Transverse colon (tissue), 4 donors: ENCODE results near the gene PLBD2. TPM values are rescaled to one million over a fixed set of nuclear protein-coding genes. Genes with fewer than 3 reads are reported as not detected.

Source experiments
- DNase-seq: peaks from one replicate; pipeline ENCODE4 v3.0.0-alpha.2; 2019
- H3K27ac ChIP-seq, 4 donors: fragments of 200-600 bp; sonication (generic); 2 replicates each; pipeline ENCODE4 v1.5.1; 2016 to 2018; ENCODE audit warnings: inconsistent platforms in 4 of 4
- H3K27me3 ChIP-seq: fragments of 200-600 bp; sonication (generic); 2 replicates; pipeline ENCODE4 v1.5.1; 2017; ENCODE audit warnings: inconsistent platforms
- H3K36me3 ChIP-seq, 4 donors: fragments of 200-600 bp; sonication (generic); 2 replicates each; pipeline ENCODE4 v1.5.1; 2017 to 2019; ENCODE audit warnings: inconsistent platforms in 4 of 4
- H3K4me1 ChIP-seq, 4 donors: fragments of 200-600 bp; sonication (generic); 2 replicates each; pipeline ENCODE4 v1.5.1; 2017 to 2020; ENCODE audit warnings: inconsistent platforms in 4 of 4
- H3K4me3 ChIP-seq, 4 donors: fragments of 200-600 bp; sonication (generic); 1 replicate in 1 of 4; 2 replicates in 3 of 4; pipeline versions ENCODE4 v1.5.1 to v1.6.1; 2017 to 2019; ENCODE audit warnings: inconsistent platforms in 4 of 4
- H3K9me3 ChIP-seq, 2 donors: fragments of 200-600 bp; sonication (generic); 2 replicates each; pipeline ENCODE4 v1.5.1; 2017 to 2019; ENCODE audit warnings: inconsistent platforms in 2 of 2
- EP300 ChIP-seq: sonication (generic); formaldehyde crosslinking; IDR thresholded peaks from one replicate; pipeline ENCODE4 v1.6.1; 2017; ENCODE audit warnings: antibody characterized with exemption, low read depth
- POLR2A ChIP-seq: fragments of 450-650 bp; IDR thresholded peaks from one replicate; pipeline ENCODE4 v1.6.1; 2016; ENCODE audit warnings: antibody characterized with exemption, mild to moderate bottlenecking, moderate library complexity
- POLR2AphosphoS5 ChIP-seq, 3 donors: sonication (generic); formaldehyde crosslinking; IDR thresholded peaks; one replicate each; pipeline ENCODE4 v1.6.1; 2016; ENCODE audit warnings: antibody characterized with exemption in 3 of 3
- WGBS, 2 donors: methylation state at CpG; one replicate each; pipeline ENCODE4 v1.1.5; 2018; ENCODE audit warnings: low coverage in 1 of 2; 5-methylcytosine and 5-hydroxymethylcytosine counted together
- in situ Hi-C, 4 donors: fragments of 200-750 bp; cut with MboI; loops; one replicate each; pipeline versions ENCODE4 v1.15.0 to v1.15.1; 2017; ENCODE audit warnings: low sequenced_read_pairs in 3 of 4, low pct_ligation_motif_present in 1 of 4, low pct_unique_long_range_greater_than_20kb in 1 of 4
- intact Hi-C: fragments of 100-400 bp; cut with DNase I; formaldehyde crosslinking; loops from one replicate; pipeline ENCODE4 v1.15.1; 2023; ENCODE audit warnings: low total_unique reads
- total RNA-seq, 4 donors: library from RNA; depleted of rRNA; stranded (reverse); fragments of >200 nt; gene quantifications; one replicate each; pipeline ENCODE4 v1.1.0, GENCODE V29; 2016
- TF ChIP-seq, protein P1 (sequence below), 5 experiments: fragments of 200-600 bp in 3 of 5; fragments of 450-650 bp in 2 of 5; sonication (generic) in 3 of 5; IDR thresholded peaks; 1 replicate in 2 of 5; 2 replicates in 3 of 5; pipeline ENCODE4 v1.5.1; 2016 to 2017; ENCODE audit warnings: antibody characterized with exemption in 5 of 5, inconsistent platforms in 3 of 5, mild to moderate bottlenecking in 2 of 5, moderate library complexity in 1 of 5

PLBD2 gene
- total RNA-seq, 4 donors from 2014 or later: 12.3 to 27.5 (median 19.0) TPM

GRCh38 chr12:113334786-113335539, 23.4 kb upstream of the PLBD2 start, which contains the start of gene SLC8B1:
Gene SLC8B1 (minus strand): TSS chr12:113335109. CDS start chr12:113332878, 2,231 bp downstream.
- WGBS, 2 donors: 1 to 13% methylated on average over 3 to 36 of the region's 62 CpGs
- in situ Hi-C loops: loop anchor here in 1 of 4 donors (25.0 kb wide), 1 partner anchor 148 kb away; the partner anchor contains the start of genes DDX54 and RITA1
- intact Hi-C loops: no loop called here
- Histone ChIP-seq H3K4me3 (peak within 1 kb of the TSS; percentile 20 to 93 (median 76)), H3K36me3 (no peaks in the 10 kb centered on the region), H3K9me3 (no peaks in the 10 kb centered on the region), H3K27me3 (no peaks in the 10 kb centered on the region), H3K27ac (peak within 1 kb of the TSS; percentile 78 to 92 (median 86)), H3K4me1 (peaks cover 0 to 23% (median 20%) of the 10 kb centered on the region in 4 donors)
- peak; percentile 92 for DNase-seq
- TF ChIP-seq POLR2AphosphoS5 (IDR thresholded peaks at IDR 0.05) (peak; percentile 91 to 98 (median 97)), POLR2A (peak; percentile 95), EP300 (no peak)
- TF ChIP-seq, protein P1, sequence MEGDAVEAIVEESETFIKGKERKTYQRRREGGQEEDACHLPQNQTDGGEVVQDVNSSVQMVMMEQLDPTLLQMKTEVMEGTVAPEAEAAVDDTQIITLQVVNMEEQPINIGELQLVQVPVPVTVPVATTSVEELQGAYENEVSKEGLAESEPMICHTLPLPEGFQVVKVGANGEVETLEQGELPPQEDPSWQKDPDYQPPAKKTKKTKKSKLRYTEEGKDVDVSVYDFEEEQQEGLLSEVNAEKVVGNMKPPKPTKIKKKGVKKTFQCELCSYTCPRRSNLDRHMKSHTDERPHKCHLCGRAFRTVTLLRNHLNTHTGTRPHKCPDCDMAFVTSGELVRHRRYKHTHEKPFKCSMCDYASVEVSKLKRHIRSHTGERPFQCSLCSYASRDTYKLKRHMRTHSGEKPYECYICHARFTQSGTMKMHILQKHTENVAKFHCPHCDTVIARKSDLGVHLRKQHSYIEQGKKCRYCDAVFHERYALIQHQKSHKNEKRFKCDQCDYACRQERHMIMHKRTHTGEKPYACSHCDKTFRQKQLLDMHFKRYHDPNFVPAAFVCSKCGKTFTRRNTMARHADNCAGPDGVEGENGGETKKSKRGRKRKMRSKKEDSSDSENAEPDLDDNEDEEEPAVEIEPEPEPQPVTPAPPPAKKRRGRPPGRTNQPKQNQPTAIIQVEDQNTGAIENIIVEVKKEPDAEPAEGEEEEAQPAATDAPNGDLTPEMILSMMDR (IDR thresholded peaks at IDR 0.05): no peak

GRCh38 chr12:113339540-113339939, 18.8 kb upstream of the PLBD2 start:
- no peaks in the 10 kb centered on the region for H3K27me3 ChIP-seq
- TF ChIP-seq EP300: no peak
- H3K36me3 ChIP-seq: no peaks in the 10 kb centered on the region
- H3K4me1 ChIP-seq: peaks cover 0 to 6% (median 6%) of the 10 kb centered on the region in 4 donors
- H3K9me3 ChIP-seq: no peaks in the 10 kb centered on the region
- H3K4me3 ChIP-seq: no peak overlapping the region
- DNase-seq: no peak
- no peak overlapping the region for H3K27ac ChIP-seq
- WGBS, 2 donors: 60 to 96% methylated on average over 1 to 5 of the region's 5 CpGs
- intact Hi-C loops (no loop called here), in situ Hi-C loops (loop anchor here in 1 of 4 donors (25.0 kb wide), 1 partner anchor 152 kb away; the partner anchor contains the start of genes DDX54 and RITA1)

GRCh38 chr12:113340061-113340460, 18.3 kb upstream of the PLBD2 start:
- Histone ChIP-seq H3K27me3 (no peaks in the 10 kb centered on the region), H3K4me1 (peaks cover 0 to 6% (median 6%) of the 10 kb centered on the region in 4 donors), H3K4me3 (no peak overlapping the region), H3K36me3 (no peaks in the 10 kb centered on the region), H3K9me3 (no peaks in the 10 kb centered on the region), H3K27ac (no peak overlapping the region)
- intact Hi-C loops: no loop called here
- no peak for DNase-seq
- in situ Hi-C loops: loop anchor here in 1 of 4 donors (25.0 kb wide), 1 partner anchor 153 kb away; the partner anchor contains the start of genes DDX54 and RITA1
- WGBS, 2 donors: 84% methylated on average over 3 of the region's 3 CpGs; no CpG with 5 or more reads in 1 of the 2 donors
- TF ChIP-seq, protein P1 (IDR thresholded peaks at IDR 0.05): no peak
- no peak for TF ChIP-seq POLR2A
- no peak for TF ChIP-seq POLR2AphosphoS5 (IDR thresholded peaks at IDR 0.05)
- TF ChIP-seq EP300: no peak

- no peak for TF ChIP-seq POLR2AphosphoS5 (IDR thresholded peaks at IDR 0.05)
- TF ChIP-seq, protein P1 (IDR thresholded peaks at IDR 0.05): no peak
- TF ChIP-seq POLR2A: no peak
- no peak for TF ChIP-seq EP300
- intact Hi-C loops: no loop called here
- H3K27me3 ChIP-seq: no peaks in the 10 kb centered on the region
- no peaks in the 10 kb centered on the region for H3K36me3 ChIP-seq
- no peaks in the 10 kb centered on the region for H3K9me3 ChIP-seq
- no peak overlapping the region for H3K27ac ChIP-seq
- no peaks in the 10 kb centered on the region for H3K4me1 ChIP-seq
- 82% methylated on average over 6 of the region's 6 CpGs; no CpG with 5 or more reads in 1 of the 2 donors for WGBS, 2 donors
- no peak for DNase-seq
- in situ Hi-C loops: loop anchor here in 1 of 4 donors (25.0 kb wide), 1 partner anchor 154 kb away; the partner anchor contains the start of genes DDX54 and RITA1
- no peak overlapping the region for H3K4me3 ChIP-seq
Measured at GRCh38 chr12:113341535-113341934, 16.9 kb upstream of the PLBD2 start.
